ENCODE measurements around the gene LRRC4.

- TF ChIP-seq CTCF (IDR thresholded peaks at IDR 0.05) = no peak
- no peak for TF ChIP-seq POLR2A (IDR thresholded peaks at IDR 0.05)
These were observed 10.0 kb upstream of the LRRC4 start for GRCh38 chr7:128041203-128041602.
